ENCODE measurements around the gene NEGR1.

DNA sequence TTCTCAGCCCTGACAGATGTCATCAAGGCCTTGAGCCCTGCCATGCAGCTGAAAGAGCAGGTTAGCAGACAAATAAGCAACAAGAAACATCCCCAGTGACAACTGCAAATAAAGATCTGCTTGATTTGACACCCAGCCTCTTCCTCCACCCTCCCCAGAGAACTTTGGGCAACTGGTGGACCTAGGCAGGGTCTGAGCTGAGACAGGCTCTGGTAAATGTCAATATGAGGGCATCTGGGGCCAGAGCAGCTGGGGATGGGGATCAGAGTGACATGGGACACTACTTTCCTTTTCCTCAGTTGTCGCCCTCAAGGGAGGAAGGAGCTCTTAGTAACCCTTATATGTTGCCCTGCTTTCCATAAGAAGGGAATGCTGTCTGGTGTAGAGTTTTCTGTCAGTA lies 544.1 kb downstream of the NEGR1 start:
- TF ChIP-seq, protein P1, sequence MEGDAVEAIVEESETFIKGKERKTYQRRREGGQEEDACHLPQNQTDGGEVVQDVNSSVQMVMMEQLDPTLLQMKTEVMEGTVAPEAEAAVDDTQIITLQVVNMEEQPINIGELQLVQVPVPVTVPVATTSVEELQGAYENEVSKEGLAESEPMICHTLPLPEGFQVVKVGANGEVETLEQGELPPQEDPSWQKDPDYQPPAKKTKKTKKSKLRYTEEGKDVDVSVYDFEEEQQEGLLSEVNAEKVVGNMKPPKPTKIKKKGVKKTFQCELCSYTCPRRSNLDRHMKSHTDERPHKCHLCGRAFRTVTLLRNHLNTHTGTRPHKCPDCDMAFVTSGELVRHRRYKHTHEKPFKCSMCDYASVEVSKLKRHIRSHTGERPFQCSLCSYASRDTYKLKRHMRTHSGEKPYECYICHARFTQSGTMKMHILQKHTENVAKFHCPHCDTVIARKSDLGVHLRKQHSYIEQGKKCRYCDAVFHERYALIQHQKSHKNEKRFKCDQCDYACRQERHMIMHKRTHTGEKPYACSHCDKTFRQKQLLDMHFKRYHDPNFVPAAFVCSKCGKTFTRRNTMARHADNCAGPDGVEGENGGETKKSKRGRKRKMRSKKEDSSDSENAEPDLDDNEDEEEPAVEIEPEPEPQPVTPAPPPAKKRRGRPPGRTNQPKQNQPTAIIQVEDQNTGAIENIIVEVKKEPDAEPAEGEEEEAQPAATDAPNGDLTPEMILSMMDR (IDR thresholded peaks at IDR 0.05), result no peak
- no peak for TF ChIP-seq EP300 (IDR thresholded peaks at IDR 0.05)
- TF ChIP-seq POLR2A (IDR thresholded peaks at IDR 0.05), result no peak
- no peak for TF ChIP-seq POLR2AphosphoS5 (IDR thresholded peaks at IDR 0.05)
